GM12878 (cell line): ENCODE data around the gene SLC25A26. TPM values are rescaled to one million over a fixed set of nuclear protein-coding genes. Genes with fewer than 3 reads are reported as not detected.

Source experiments
- ATAC-seq: fragments of 200-7000 bp; cut with Tn5 transposase; 3 replicates; pipeline ENCODE4 v1.9.1; 2020; ENCODE audit warnings: mild to moderate bottlenecking, moderate library complexity
- BruUV-seq: library from RNA; stranded (reverse); fragments of 400-500 nt; replicated peaks from 2 replicates; lab custom pipeline; 2021; lab: Mats Ljungman, UMichigan
- CTCF ChIA-PET: fragments of 300-600 bp; sonication (Branson Sonifier 250); formaldehyde crosslinking; extraction: SDS; loops from one replicate; lab custom pipeline; 2021; ENCODE audit warnings: inconsistent platforms; lab: Yijun Ruan, JAX
- POLR2A ChIA-PET: fragments of 350-600 bp; formaldehyde crosslinking; extraction: SDS; loops from one replicate; lab custom pipeline; 2021; ENCODE audit warnings: inconsistent platforms; lab: Charles Lee
- RAD21 ChIA-PET: fragments of 300-600 bp; sonication (Branson Sonifier 250); formaldehyde crosslinking; loops from one replicate; lab custom pipeline; 2023; ENCODE audit warnings: antibody characterized with exemption; ENCODE audit not compliant: unreplicated experiment; lab: Charles Lee
- SMC1A ChIA-PET: fragments of 300-600 bp; sonication (Branson Sonifier 250); formaldehyde crosslinking; loops from one replicate; lab custom pipeline; 2023; ENCODE audit not compliant: unreplicated experiment, uncharacterized antibody; lab: Charles Lee
- DNase-seq: peaks from one replicate; pipeline ENCODE4 v3.0.0-alpha.2; 2011; ENCODE audit warnings: low read depth, low spot score
- FAIRE-seq: peaks from 3 replicates; lab custom pipeline; 2011; peaks lifted over from hg19 to GRCh38; lab: Jason Lieb, UNC
- H2AFZ ChIP-seq: 2 replicates; pipeline ENCODE4 v1.6.0; 2011; ENCODE audit warnings: low read depth, low read length, control low read depth; ENCODE audit not compliant: control insufficient read depth
- H3K27ac ChIP-seq: 2 replicates; pipeline ENCODE4 v1.5.1; 2011; ENCODE audit warnings: control low read depth; ENCODE audit not compliant: control insufficient read depth, insufficient read depth
- H3K27me3 ChIP-seq, 2 experiments: replicated peaks in 1 of 2; 2 replicates each; pipeline versions ENCODE4 v1.6.0 to v1.6.1; 2011; ENCODE audit warnings: low read length in 1 of 2; ENCODE audit not compliant: control insufficient read depth in 2 of 2, insufficient read depth in 2 of 2
- H3K36me3 ChIP-seq, 2 experiments: 2 replicates each; pipeline ENCODE4 v1.5.1; 2011; ENCODE audit warnings: low read length in 1 of 2; ENCODE audit not compliant: control insufficient read depth in 2 of 2, insufficient read depth in 2 of 2
- H3K4me1 ChIP-seq: 2 replicates; pipeline ENCODE4 v1.6.1; 2011; ENCODE audit warnings: mild to moderate bottlenecking, low read length, moderate library complexity, mixed read lengths; ENCODE audit not compliant: control insufficient read depth, insufficient read depth
- H3K4me2 ChIP-seq: 2 replicates; pipeline ENCODE4 v1.6.0; 2011; ENCODE audit warnings: control low read depth; ENCODE audit not compliant: control insufficient read depth, insufficient read depth
- H3K4me3 ChIP-seq: fragments of 200-600 bp; sonication (generic); 2 replicates; pipeline ENCODE4 v1.5.1; 2016
- H3K79me2 ChIP-seq: 2 replicates; pipeline ENCODE4 v1.6.0; 2011; ENCODE audit warnings: low read length; ENCODE audit not compliant: control insufficient read depth, insufficient read depth
- H3K9ac ChIP-seq: 2 replicates; pipeline ENCODE4 v1.8.0; 2011; ENCODE audit warnings: low read length, control low read depth, mixed read lengths; ENCODE audit not compliant: control insufficient read depth, insufficient read depth
- H3K9me3 ChIP-seq: replicated peaks from 3 replicates; pipeline ENCODE4 v1.5.1; 2011; ENCODE audit warnings: mild to moderate bottlenecking, low read length; ENCODE audit not compliant: control insufficient read depth, insufficient read depth
- H4K20me1 ChIP-seq: 2 replicates; pipeline ENCODE4 v1.6.0; 2011; ENCODE audit not compliant: control insufficient read depth, insufficient read depth
- NFIC ChIP-seq: IDR thresholded peaks from 2 replicates; pipeline ENCODE4 v1.6.1; 2012; ENCODE audit warnings: low read depth, mild to moderate bottlenecking, inconsistent platforms, low read length, moderate library complexity
- NRF1 ChIP-seq: conservative IDR thresholded peaks from 2 replicates; pipeline ENCODE4 v1.6.1; 2011; ENCODE audit warnings: mild to moderate bottlenecking, low read depth, low read length, improper control_type of control experiment
- RFX5 ChIP-seq: IDR thresholded peaks from 2 replicates; pipeline ENCODE4 v1.6.1; 2011; ENCODE audit warnings: low read depth, low read length, improper control_type of control experiment
- WGBS: methylation state at CpG from one replicate; pipeline ENCODE4 v1.1.6; 2016; ENCODE audit warnings: low lambda C conversion rate; ENCODE audit not compliant: insufficient replicate concordance, insufficient coverage; ENCODE audit errors: missing lambda C conversion rate; 5-methylcytosine and 5-hydroxymethylcytosine counted together
- in situ Hi-C: fragments of 300-500 bp; cut with MboI; formaldehyde crosslinking; loops from 9 replicates; pipeline ENCODE4 v1.14.3; 2018; ENCODE audit warnings: mixed read lengths
- intact Hi-C: fragments of 100-400 bp; cut with micrococcal nuclease; formaldehyde crosslinking; loops from one replicate; pipeline ENCODE4 v1.14.2; 2022; ENCODE audit not compliant: unreplicated experiment
- polyA plus RNA-seq, 11 experiments: library from polyadenylated mRNA; depleted of rRNA in 4 of 11; unstranded in 6 of 11; stranded (reverse) in 5 of 11; fragments of >200 nt; fragmentation: Nextera tagmentation in 4 of 11; fragmentation: Illumina TruSeq in 1 of 11; extraction: Ambion mirVana in 4 of 11; extraction: Trizol in 1 of 11; gene quantifications; 1 replicate in 1 of 11; 2 replicates in 10 of 11; pipeline versions ENCODE4 v1.2.1 to v1.2.3, GENCODE V29; 2011 to 2016; ENCODE audit warnings: inconsistent platforms in 2 of 11, missing spikeins in 2 of 11, low read depth in 1 of 11
- total RNA-seq, 4 experiments: library from RNA; depleted of rRNA in 3 of 4; stranded (reverse); fragments of >200 nt in 3 of 4; fragmentation: Illumina TruSeq in 1 of 4; extraction: Trizol in 1 of 4; gene quantifications; 2 replicates each; pipeline versions ENCODE4 v1.2.1 to v1.2.3, GENCODE V29; 2013 to 2021
- TF ChIP-seq, protein P1 (sequence below): IDR thresholded peaks from 2 replicates; pipeline ENCODE4 v1.6.1; 2011; ENCODE audit warnings: low read depth, mild to moderate bottlenecking, low read length, moderate library complexity, borderline replicate concordance; ENCODE audit errors: extremely low read depth
- TF ChIP-seq, protein P2 (sequence below): IDR thresholded peaks from 2 replicates; pipeline ENCODE4 v1.6.1; 2012; ENCODE audit warnings: low read depth, low read length, improper control_type of control experiment

Gene SLC25A26
- total and polyA plus RNA-seq, 10 of the 15 experiments (the other 5 are each of a cell fraction or from before 2014, with no cell fraction given): 14.6 to 49.7 (median 24.9) TPM

DNA sequence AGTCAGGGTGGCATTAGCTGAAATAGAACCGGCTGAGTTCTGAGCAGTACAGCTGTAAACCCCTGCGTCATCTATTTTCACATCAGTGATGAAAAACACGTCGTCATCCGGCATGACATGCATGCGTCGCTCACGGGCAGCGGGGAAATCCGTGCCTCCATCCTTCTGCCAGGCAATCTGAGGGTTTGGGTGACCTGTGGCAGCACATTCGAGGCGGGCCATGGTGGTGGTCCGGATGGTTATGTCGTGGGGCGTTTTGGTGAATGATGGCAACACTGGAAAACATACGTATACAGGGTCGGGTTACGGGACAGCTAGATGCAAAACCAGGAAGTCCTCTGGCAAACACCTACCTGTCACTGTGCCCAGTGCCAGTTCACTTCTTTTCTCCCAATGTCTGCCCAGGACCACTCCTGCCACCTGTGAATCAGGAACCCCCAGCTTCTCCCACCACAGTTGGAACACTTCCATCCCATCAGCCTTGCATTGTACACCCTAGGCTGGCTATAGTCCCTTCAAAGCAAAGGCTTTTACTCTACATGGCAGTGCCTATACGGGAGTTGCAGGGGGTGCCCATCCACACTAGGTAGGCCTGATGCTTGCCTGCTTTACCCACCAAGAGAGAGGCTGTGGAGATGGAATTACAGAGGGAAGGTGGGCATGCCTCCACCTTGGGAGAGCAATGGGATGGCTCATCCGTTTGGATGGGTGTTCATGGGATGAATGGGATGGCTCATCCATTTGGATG lies 163.4 kb downstream of the SLC25A26 start:
- WGBS: 99% methylated on average over 19 of the region's 20 CpGs
- Histone ChIP-seq H3K9me3 (peaks cover 7% of the 10 kb centered on the region; the same call in 2 of the 3 replicates), H4K20me1 (no peaks in the 10 kb centered on the region), H3K27ac (no peak overlapping the region), H2AFZ (no peak overlapping the region), H3K4me2 (no peak overlapping the region), H3K4me3 (no peak overlapping the region), H3K9ac (no peak overlapping the region), H3K36me3 (peaks cover 0 to 20% of the 10 kb centered on the region in 2 experiments; a peak in 3 of 4 replicates), H3K79me2 (no peaks in the 10 kb centered on the region), H3K4me1 (peaks cover 21% of the 10 kb centered on the region), H3K27me3 (no peaks in the 10 kb centered on the region)
- DNase-seq (no peak), FAIRE-seq (no peak), ATAC-seq (no peak)
- ChIA-PET SMC1A (interaction anchor here (0.6 to 2.3 kb wide), 7 partner anchors 10 to 251 kb away, joined by 3 to 9 read pairs (median 4); no protein-coding TSS in a partner anchor), RAD21 (interaction anchor here (1.7 kb wide), 1 partner anchor 10 kb away, joined by 6 read pairs; no protein-coding TSS in a partner anchor), CTCF (interaction anchor here (1.5 to 2.7 kb wide), 2 partner anchors 10 to 13 kb away, joined by 4 to 7 read pairs; no protein-coding TSS in a partner anchor), POLR2A (interaction anchor here (0.9 kb wide), 1 partner anchor 9 kb away, joined by 3 read pairs; no protein-coding TSS in a partner anchor)
- in situ Hi-C loops (no loop called here), intact Hi-C loops (no loop called here)
- TF ChIP-seq NFIC (no peak), RFX5 (no peak), NRF1 (no peak)
- TF ChIP-seq, protein P1, sequence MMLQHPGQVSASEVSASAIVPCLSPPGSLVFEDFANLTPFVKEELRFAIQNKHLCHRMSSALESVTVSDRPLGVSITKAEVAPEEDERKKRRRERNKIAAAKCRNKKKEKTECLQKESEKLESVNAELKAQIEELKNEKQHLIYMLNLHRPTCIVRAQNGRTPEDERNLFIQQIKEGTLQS: no peak
- TF ChIP-seq, protein P2, sequence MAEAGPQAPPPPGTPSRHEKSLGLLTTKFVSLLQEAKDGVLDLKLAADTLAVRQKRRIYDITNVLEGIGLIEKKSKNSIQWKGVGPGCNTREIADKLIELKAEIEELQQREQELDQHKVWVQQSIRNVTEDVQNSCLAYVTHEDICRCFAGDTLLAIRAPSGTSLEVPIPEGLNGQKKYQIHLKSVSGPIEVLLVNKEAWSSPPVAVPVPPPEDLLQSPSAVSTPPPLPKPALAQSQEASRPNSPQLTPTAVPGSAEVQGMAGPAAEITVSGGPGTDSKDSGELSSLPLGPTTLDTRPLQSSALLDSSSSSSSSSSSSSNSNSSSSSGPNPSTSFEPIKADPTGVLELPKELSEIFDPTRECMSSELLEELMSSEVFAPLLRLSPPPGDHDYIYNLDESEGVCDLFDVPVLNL: no peak
- no TSS peak for BruUV-seq
